ENCODE measurements around the gene BLOC1S3.

BLOC1S3 gene

GRCh38 chr19:45184115-45184514 lies 5.5 kb downstream of the BLOC1S3 start:
- no peak overlapping the region for H3K4me3 ChIP-seq (ENCODE audit: low read depth, low read length)
- DNase-seq (ENCODE audit: low read depth) = no peak
- TF ChIP-seq CTCF (IDR thresholded peaks at IDR 0.05; ENCODE audit: control insufficient read depth, extremely low read depth, insufficient read depth) = no peak

- no peak overlapping the region for H3K4me3 ChIP-seq (ENCODE audit: low read depth, low read length)
- DNase-seq (ENCODE audit: low read depth) = no peak
- TF ChIP-seq CTCF (IDR thresholded peaks at IDR 0.05; ENCODE audit: control insufficient read depth, extremely low read depth, insufficient read depth) = no peak
Measured at GRCh38 chr19:45186509-45187334, 8.1 kb downstream of the BLOC1S3 start.

GRCh38 chr19:45187421-45188100 lies 9.0 kb downstream of the BLOC1S3 start:
- TF ChIP-seq CTCF (IDR thresholded peaks at IDR 0.05; ENCODE audit: control insufficient read depth, extremely low read depth, insufficient read depth) = peak; percentile 29; the same call in 1 of the 2 replicates
- H3K4me3 ChIP-seq (ENCODE audit: low read depth, low read length) = no peak overlapping the region
- DNase-seq (ENCODE audit: low read depth) = no peak

- TF ChIP-seq CTCF (IDR thresholded peaks at IDR 0.05; ENCODE audit: control insufficient read depth, extremely low read depth, insufficient read depth) = no peak
- no peak for DNase-seq (ENCODE audit: low read depth)
- H3K4me3 ChIP-seq (ENCODE audit: low read depth, low read length) = no peak overlapping the region
Measured at GRCh38 chr19:45189971-45190370, 11.4 kb downstream of the BLOC1S3 start.

GRCh38 chr19:45191375-45191774 lies 12.8 kb downstream of the BLOC1S3 start:
- no peak for DNase-seq (ENCODE audit: low read depth)
- no peak for TF ChIP-seq CTCF (IDR thresholded peaks at IDR 0.05; ENCODE audit: control insufficient read depth, extremely low read depth, insufficient read depth)
- no peak overlapping the region for H3K4me3 ChIP-seq (ENCODE audit: low read depth, low read length)

- no peak for DNase-seq (ENCODE audit: low read depth)
- no peak overlapping the region for H3K4me3 ChIP-seq (ENCODE audit: low read depth, low read length)
- TF ChIP-seq CTCF (IDR thresholded peaks at IDR 0.05; ENCODE audit: control insufficient read depth, extremely low read depth, insufficient read depth) = no peak
Measured at GRCh38 chr19:45195764-45196163, 17.2 kb downstream of the BLOC1S3 start.

Measured in LNCaP clone FGC (cell line).